Activated CD4-positive, alpha-beta T cell treated with anti-CD3 and anti-CD28 coated beads, Interleukin-2, amount 50 U/mL, for 16 hours (primary cell): Measurements from ENCODE around the gene SAFB.

Experiments used
- DNase-seq: peaks from one replicate; pipeline ENCODE4 v3.0.0-alpha.2; 2020

The SAFB gene

DNA sequence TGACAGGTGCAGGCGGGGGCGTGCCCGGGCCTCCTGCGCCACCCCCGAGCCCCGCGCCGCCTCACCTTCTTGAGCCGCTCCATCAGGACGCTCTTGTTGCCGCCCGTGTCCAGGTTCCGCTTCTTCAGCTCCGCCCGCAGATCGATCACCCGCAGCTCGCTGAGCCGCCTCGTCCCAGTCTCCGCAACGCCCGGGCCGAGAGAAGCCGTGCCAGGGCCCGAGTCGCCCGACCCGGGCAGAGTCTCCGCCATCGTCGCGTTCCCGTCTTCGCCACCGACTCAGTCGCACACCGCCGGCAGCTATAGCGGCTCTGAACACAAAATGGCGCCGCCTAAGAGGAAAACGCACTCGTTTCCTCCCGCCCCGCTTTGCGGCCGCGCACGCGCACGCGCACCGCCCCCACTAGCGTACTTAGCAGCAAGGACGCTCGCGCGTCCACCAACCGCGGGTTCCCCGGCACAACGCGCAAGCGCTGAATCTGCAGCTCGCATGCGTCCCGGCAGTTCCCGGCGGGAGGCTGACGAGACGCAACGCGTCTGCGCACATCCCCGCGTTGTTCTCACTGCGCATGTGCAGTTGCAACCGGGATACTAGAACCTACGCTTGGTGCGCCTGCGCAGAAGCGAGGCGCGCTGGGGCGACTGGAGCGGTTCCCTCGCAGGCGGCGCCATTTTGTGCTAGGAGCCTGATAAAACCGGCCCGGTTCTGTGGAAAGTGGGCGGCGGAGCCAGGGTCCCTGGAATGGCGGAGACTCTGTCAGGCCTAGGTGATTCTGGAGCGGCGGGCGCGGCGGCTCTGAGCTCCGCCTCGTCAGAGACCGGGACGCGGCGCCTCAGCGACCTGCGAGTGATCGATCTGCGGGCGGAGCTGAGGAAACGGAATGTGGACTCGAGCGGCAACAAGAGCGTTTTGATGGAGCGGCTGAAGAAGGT lies at the start of gene SAFB, which contains the start of gene SAFB2:
Gene SAFB, plus strand, starts transcription at position 619 of the 932 bp plus-strand sequence. Its CDS starts 123 bp downstream, at position 742.
Gene SAFB2, minus strand, starts transcription at position 312 of the 932 bp plus-strand sequence. Its CDS starts 61 bp downstream, at position 251.
- DNase-seq: peak; percentile 100

DNA sequence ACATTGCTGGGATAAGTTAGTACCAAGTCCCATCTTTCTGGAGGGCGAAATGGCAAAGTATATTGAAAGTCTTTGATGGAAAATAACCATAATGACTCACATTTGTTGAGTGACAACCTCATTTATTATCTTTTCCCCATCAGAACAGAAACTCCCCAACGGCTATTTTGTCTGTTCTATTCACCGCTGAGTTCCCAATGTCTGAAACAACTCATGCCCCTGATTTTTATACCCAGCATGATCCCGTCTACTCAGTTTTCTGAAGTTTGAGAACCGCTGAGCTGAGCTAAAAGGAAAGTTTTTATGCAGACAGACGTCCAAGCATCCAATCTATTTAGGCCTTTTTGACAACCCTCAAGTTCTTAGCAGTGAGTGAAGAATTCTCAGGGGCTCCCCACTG lies 47.3 kb upstream of the SAFB start:
- DNase-seq: no peak

DNA sequence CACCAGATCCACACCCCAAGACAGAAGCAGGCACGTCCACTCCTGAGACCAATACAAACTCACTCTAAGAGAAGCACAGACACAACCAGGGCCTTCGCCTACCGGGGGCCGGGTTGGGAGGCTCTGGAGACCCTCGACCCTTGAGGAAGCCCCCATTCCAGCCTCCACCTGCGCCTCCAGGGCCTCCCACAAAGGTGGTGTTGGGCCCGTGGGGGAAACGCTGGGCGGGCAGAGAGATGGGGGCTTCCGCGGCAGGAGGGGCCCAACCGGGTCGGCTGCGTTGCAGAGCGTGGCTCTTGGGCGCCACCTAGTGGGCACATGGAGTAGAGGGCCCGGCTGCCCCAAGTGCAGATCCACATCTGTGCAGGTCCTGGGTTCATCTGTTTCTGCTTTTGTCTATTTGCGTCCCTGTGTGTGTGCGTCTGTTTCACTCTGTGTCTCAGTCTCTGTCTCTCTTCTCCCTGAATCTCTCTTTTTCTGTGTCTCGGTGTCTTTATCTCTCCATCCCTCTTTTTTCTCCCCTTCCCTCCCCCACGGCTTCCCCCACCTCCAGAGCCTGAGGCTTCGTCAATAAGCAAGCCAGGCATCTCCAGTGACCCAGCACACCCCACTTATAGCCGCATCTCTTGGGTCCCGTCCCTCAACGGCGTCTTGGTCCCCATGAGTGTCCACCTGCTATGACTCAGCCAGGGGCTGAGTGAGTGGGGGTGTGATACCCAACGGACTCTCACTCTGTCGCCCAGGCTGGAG lies 44.6 kb upstream of the SAFB start:
- peak; percentile 72 for DNase-seq

GRCh38 chr19:5579286-5579685 lies 43.6 kb upstream of the SAFB start:
- DNase-seq: no peak

DNA sequence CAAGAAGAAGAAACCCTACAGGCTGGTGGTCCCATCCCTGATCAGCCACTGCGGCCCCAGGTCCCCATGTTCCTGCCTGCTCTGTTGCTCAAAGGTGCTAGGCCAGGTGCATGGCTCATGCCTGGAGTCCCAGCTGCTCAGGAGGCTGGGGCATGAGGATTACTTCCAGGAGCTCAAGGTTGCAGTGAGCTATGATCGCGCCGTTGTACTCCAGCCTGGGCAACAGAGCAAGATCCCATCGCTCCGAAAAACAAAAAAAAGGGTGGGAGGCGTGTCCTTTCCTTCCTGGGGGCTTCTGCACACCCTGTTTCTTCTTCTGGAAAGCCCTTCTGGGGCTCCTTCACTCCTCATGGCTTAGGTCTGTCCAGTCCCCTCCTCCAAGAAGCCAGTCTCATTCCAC lies 43.2 kb upstream of the SAFB start:
- DNase-seq: no peak

DNA sequence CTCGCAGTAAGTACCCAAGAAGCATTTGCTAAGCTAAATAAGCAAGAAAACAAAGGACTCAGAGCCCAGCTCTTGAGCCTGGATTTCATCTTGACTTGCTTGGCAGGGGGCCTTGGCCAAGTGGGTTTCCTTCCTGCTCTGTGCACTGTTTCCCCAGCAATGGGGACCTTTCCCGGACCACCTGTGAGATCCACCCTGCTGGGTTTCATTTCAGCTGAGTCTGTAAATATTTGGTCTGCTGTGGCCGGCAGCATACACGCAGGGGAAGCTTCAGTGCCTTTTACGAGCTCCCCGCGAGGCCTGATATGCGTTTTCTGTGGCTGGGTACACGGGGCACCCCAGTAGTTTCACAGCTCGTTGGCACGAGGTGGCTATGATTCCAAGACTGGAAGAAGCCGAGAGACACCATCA lies 42.7 kb upstream of the SAFB start:
- no peak for DNase-seq

DNA sequence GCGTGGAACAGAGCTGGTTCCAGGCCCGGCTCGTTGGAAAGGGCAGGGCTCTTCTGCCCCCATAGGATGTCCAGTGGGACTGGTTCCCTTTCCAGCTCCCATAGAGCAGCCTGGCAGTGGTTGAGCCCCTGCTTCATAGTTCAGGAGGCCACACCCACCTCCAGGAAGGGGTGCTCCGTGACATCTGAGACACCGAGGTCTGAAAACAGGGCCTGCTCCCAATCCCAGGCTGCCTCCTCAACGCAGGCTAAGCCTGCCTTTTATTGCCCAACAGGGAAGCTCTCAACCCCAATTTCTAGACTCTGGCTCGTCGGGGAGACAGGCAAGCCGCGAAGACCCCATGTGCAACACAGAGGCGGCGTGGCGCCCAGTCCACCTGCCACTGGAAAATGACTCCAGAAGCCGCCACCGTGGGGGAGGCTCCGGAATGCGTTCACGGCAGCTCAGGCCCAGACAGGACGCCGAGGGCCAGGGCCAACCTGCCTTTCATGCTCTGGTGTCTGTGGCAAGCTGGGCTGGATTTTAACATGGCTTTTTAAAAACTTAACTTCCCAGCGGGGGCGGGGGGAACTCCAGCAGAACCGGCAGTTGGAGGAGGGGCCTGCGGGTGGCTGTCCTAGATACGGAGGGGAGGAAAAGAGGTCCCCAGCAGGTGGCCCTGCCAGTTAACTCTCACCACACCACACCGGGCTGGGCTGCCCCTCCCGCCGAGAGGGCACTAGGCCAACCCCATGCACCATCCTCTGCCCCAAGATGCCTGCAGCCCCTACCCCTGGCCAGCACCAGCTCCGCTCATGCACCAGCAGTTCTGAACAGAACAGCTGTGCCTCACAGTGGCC lies 37.2 kb upstream of the SAFB start:
- peak; percentile 25 for DNase-seq

DNA sequence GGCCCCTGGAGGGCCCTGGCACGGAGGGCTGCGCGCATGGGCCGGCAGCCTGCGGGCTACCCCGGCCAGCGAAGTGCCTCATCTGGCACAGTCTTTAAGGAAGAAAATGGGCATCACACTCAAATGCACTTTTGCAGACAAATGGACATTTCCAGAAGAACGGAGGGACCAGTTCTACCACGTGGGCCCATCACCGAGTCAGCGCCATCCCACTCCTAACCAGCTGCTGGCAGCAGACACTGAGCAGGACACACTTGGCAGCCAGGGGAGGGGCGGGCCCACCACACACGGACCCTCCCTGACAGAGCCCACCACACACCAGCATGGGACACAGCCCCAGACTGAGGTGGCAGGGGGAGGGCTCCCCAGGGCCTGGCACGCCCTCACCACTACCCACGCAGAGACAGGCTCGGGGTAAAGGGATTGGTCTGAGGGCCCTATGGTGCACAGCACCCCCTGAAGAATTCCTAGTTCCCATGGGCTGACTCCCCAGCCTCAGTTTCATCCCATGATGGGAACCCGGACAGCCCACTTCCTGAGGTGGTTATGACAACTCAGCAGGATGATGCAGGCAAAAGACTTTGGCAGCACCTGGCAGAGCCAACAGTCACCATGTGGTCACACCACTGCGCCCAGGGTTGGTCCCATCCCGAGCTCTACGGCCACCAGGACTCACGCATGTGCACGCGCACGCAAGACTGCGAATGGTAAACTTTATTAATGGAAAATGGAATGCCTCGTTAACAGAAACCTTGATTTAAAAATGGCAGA lies 36.4 kb upstream of the SAFB start:
- no peak for DNase-seq

- no peak for DNase-seq
These were observed 35.8 kb upstream of the SAFB start for GRCh38 chr19:5587071-5587455.

- DNase-seq: no peak
These were observed 35.2 kb upstream of the SAFB start for GRCh38 chr19:5587661-5588060.

GRCh38 chr19:5588441-5588840 lies 34.4 kb upstream of the SAFB start:
- no peak for DNase-seq

DNA sequence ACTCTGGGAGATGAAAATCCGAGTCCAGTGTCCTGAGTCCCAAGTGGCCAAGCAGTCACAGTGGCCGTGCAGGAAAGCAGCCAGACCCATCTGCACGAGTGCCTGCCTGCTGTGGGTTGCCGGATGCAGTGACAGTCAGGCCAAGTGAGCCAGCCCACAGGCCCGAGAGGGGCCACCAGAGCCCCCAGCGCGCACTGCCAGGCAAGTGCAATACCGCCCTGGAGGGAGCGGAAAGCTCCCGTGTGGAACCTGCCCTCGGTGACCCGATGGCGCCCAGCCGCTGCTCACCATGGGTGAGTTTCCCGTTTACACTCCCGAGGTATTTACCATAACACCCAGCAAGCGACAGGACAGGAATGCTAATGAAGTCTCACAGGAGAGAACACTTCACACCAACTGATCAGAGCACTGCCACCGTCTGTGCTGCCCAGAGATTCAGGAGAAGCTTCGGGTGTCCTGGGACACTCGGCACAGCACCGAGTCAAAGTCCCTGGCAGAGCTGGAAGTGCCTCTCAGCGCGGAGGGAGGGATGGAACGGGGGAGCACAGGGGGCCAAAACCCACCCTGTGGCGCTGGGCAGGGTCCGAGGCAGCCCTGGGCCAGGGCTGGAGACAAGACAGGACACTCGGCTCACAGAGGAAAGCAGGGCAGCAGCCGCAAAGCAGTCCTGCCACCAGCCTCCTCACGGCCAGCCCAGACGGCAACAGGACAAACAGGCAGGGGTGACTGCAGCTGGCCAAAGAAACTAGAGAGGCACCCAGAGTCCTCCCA lies 33.8 kb upstream of the SAFB start:
- DNase-seq: no peak

DNA sequence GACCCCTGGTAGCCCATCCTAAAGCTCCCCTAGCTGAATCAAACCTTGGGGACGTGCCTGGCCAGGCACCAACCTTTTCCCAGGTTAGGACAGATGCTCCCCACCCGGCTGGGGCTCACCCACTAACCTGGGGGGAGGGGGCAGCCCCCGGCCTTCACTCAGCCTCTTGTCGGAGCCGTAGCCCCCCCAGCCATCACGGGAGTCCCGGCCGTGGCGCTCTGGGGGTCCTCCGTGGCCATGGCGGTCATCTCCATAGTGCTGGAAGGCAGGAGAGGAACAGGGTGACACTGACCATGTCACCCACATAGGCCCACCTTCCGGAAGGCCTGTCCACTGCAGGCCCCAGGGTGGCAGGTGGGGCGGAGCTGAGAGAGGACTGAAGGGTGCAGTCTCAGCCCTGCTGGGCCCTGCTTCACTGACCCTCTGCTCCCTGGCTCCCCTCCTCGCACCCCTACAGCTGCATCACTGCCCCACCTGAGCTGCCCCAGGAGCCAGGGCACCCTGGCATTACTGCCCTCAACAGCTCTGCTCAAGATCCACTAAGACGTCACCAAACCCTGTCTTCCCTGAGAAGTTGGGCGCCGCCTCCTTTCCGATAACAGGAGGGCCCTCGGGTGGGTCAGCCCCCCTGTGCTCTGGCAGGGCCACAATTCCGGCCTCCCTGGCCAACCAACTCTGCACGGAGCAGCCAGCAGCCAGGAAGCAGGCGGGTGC lies 32.6 kb upstream of the SAFB start:
- no peak for DNase-seq

DNA sequence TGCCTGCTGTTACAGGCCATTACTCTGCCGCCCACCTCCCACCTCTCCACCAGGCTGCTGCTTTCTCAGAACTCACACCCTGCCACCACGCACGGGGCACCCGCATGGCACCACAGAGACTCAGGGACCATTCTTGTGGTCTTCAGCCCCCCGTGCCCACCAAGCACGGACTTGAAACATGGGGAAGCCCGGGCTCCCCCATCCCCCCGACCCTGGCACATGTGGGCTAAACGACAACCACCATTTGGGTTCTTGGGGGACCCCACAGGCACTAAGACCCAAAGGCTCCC lies 32.1 kb upstream of the SAFB start:
- no peak for DNase-seq

- DNase-seq: no peak
These were observed 31.4 kb upstream of the SAFB start for GRCh38 chr19:5591476-5591875.

DNA sequence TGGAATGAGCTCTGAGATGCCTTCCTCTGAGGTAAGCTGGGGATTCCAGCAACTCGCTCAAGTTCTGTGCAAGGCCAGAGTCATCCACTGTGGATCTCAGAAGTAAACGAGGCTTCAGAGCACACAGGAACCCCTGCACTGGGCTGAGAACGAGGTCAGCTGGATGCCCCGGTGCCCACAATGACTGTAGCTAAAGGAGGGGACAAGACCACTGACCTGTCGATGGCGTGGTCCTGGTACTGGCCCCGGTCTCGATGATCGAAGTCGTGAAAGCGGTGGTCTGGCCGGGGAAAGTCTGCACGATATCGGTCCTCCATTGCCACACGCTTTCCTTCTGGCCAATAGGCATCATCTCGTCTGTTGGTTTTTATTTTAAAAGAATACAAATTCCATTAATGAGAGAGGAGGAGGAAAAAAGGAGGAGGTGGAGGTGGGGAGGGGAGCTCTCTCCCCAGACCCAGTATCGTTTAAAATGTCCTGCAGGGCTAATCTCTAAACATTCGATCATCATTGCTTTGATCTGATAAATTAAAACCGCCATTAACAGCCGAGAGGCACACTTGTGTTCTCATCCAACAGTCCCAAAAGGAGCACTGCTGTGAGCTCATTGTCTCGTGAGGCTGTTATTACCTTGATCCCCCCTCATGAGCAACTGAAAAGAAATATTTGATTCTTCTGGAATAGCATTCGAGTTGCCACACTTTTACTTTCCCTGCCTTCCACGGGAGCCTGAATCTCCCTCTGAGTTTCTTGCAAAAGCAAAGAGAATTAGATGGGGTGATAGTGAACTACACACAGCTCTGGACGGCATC lies 30.1 kb upstream of the SAFB start:
- no peak for DNase-seq

- DNase-seq: no peak
These were observed 29.3 kb upstream of the SAFB start for GRCh38 chr19:5593343-5594255.

DNA sequence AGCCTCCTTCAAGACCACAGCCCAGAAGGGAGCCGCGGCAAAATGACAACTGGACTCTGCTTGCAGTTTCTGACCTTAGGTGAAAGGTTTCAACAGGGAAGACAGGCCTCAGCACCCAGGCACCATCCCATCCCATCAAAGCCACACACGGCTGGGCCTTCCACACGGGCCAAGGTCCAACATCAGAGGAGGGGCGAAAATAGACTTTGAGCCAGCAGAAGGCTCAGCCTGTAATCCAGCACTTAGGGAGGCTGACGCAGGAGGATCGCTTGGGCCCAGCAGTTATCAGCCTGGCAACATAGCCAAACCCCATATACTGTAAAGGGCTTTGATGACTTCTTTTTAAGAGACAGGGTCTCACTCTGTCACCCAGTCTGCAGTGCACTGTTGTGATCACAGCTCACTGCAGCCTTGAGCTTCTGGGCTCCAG lies 28.3 kb upstream of the SAFB start:
- no peak for DNase-seq

DNA sequence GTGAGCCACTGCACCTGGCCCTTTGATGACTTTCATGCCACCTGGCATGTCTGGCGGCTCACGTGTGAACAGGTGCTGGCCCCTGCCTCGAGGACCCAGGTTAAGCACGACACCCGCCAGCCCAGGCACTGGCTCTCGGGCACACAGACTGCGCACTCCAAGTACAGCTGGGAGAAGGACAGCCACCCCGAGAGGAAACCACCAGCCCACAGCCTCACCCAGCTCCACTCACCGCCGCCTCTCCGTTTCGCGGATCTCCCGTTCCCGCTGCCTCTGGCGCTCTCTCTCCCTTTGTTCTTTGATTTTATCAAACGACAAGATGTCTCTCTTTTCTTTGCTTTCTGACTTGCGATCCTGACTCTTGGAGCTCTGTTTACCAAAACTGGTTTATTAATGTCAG lies 27.8 kb upstream of the SAFB start:
- DNase-seq: no peak
